K562 (cell line): Measurements from ENCODE around the gene POLE2. TPM values are rescaled to one million over a fixed set of nuclear protein-coding genes. Genes with fewer than 3 reads are reported as not detected.

Source experiments
- ATAC-seq: fragments of 200-7000 bp; cut with Tn5 transposase; 3 replicates; pipeline ENCODE4 v1.9.1; 2020; ENCODE audit warnings: moderate library complexity
- BruUV-seq: library from RNA; stranded (reverse); fragments of 400-500 nt; replicated peaks from 2 replicates; lab custom pipeline; 2021; lab: Mats Ljungman, UMichigan
- CTCF ChIA-PET: fragments of 300-600 bp; formaldehyde crosslinking; extraction: SDS; loops from one replicate; lab custom pipeline; 2021; ENCODE audit warnings: low intra/inter-chr PET ratio; lab: Yijun Ruan, JAX
- POLR2A ChIA-PET: fragments of 300-600, 350-650 bp; sonication (Branson Sonifier 250); formaldehyde crosslinking; extraction: SDS; loops from one replicate; lab custom pipeline; 2021; ENCODE audit warnings: antibody characterized with exemption, inconsistent platforms; lab: Yijun Ruan, JAX
- DNase-seq, 4 experiments: peaks; one replicate each; pipeline versions ENCODE4 v3.0.0 to v3.0.0-alpha.2; 2011 to 2018; ENCODE audit warnings: low spot score in 3 of 4, mixed read lengths in 3 of 4; ENCODE audit errors: extremely low read depth in 1 of 4
- FAIRE-seq: peaks from 2 replicates; lab custom pipeline; 2011; peaks lifted over from hg19 to GRCh38; lab: Jason Lieb, UNC
- H2AFZ ChIP-seq: 2 replicates; pipeline ENCODE4 v1.6.0; 2011; ENCODE audit warnings: low read depth, low read length, control low read depth, inconsistent platforms
- H3K27ac ChIP-seq: fragments of 200-600 bp; 3 replicates; pipeline ENCODE4 v1.8.0; 2011; ENCODE audit warnings: low read depth, mild to moderate bottlenecking, control low read depth, inconsistent platforms, low read length, moderate library complexity, mixed read lengths; ENCODE audit errors: extremely low read depth
- H3K27me3 ChIP-seq, 2 experiments: fragments of 300-600 bp in 1 of 2; 2 replicates in 1 of 2; 3 replicates in 1 of 2; pipeline versions ENCODE4 v1.6.0 to v1.8.0; 2011; ENCODE audit warnings: inconsistent platforms in 2 of 2, low read length in 2 of 2, mild to moderate bottlenecking in 1 of 2, mixed read lengths in 1 of 2, moderate library complexity in 1 of 2; ENCODE audit not compliant: control insufficient read depth in 2 of 2, insufficient read depth in 2 of 2
- H3K36me3 ChIP-seq: fragments of 300-600 bp; 3 replicates; pipeline ENCODE4 v1.8.0; 2011; ENCODE audit warnings: mild to moderate bottlenecking, low read length, inconsistent platforms; ENCODE audit not compliant: control insufficient read depth, insufficient read depth
- H3K4me1 ChIP-seq, 2 experiments: fragments of 200-600 bp in 1 of 2; replicated peaks in 1 of 2; 2 replicates in 1 of 2; 3 replicates in 1 of 2; pipeline versions ENCODE4 v1.5.1 to v1.8.0; 2011; ENCODE audit warnings: inconsistent platforms in 2 of 2, low read length in 2 of 2, mild to moderate bottlenecking in 1 of 2, mixed read lengths in 1 of 2, moderate library complexity in 1 of 2; ENCODE audit not compliant: control insufficient read depth in 2 of 2, insufficient read depth in 2 of 2
- H3K4me2 ChIP-seq: 2 replicates; pipeline ENCODE4 v1.6.1; 2011; ENCODE audit warnings: low read length, control low read depth, inconsistent platforms, mixed read lengths; ENCODE audit not compliant: insufficient read depth
- H3K4me3 ChIP-seq: fragments of 200-600 bp; sonication (generic), shearing (Covaris generic); 2 replicates; pipeline ENCODE4 v1.5.1; 2016; ENCODE audit warnings: control low read depth, inconsistent platforms
- H3K79me2 ChIP-seq: fragments of 200-600 bp; 3 replicates; pipeline ENCODE4 v1.8.0; 2011; ENCODE audit warnings: low read length, inconsistent platforms; ENCODE audit not compliant: control insufficient read depth, insufficient read depth
- H3K9ac ChIP-seq, 2 experiments: 2 replicates each; pipeline versions ENCODE4 v1.6.0 to v1.6.1; 2011; ENCODE audit warnings: low read depth in 2 of 2, low read length in 2 of 2, control low read depth in 1 of 2, inconsistent platforms in 1 of 2, mild to moderate bottlenecking in 1 of 2, mixed read lengths in 1 of 2; ENCODE audit not compliant: insufficient read depth in 1 of 2
- H3K9me1 ChIP-seq: one replicate; pipeline ENCODE4 v1.6.0; 2011; ENCODE audit warnings: inconsistent platforms, mild to moderate bottlenecking, low read length, moderate library complexity; ENCODE audit not compliant: control insufficient read depth, insufficient read depth
- H3K9me3 ChIP-seq: replicated peaks from 2 replicates; pipeline ENCODE4 v1.5.1; 2011; ENCODE audit warnings: low read depth, low read length, inconsistent platforms; ENCODE audit not compliant: control insufficient read depth, insufficient read depth
- H4K20me1 ChIP-seq: replicated peaks from 2 replicates; pipeline ENCODE4 v1.6.1; 2011; ENCODE audit warnings: low read length, inconsistent platforms, mixed read lengths; ENCODE audit not compliant: control insufficient read depth, insufficient read depth
- DLX4 ChIP-seq: fragments of 250-450 bp; sonication (Bioruptor Pico); IDR thresholded peaks from 2 replicates; pipeline ENCODE4 v1.6.1; 2021; ENCODE audit warnings: mild to moderate bottlenecking
- FIP1L1 ChIP-seq: fragments of 200-400 bp; formaldehyde crosslinking; IDR thresholded peaks from 2 replicates; pipeline ENCODE4 v1.6.1; 2018; ENCODE audit warnings: mild to moderate bottlenecking, low read depth, low read length; ENCODE audit not compliant: poor library complexity, severe bottlenecking
- HDAC8 ChIP-seq: fragments of 450-650 bp; IDR thresholded peaks from 2 replicates; pipeline ENCODE4 v1.6.1; 2016; ENCODE audit warnings: mild to moderate bottlenecking, missing genetic modification characterization, moderate library complexity, missing compliant biosample characterization
- JUN ChIP-seq, 2 experiments: sonication (generic) in 1 of 2; formaldehyde crosslinking in 1 of 2; IDR thresholded peaks; 2 replicates each; pipeline versions ENCODE4 v1.6.1 to v1.8.0; 2012 to 2022; ENCODE audit warnings: borderline replicate concordance in 2 of 2, mild to moderate bottlenecking in 2 of 2, improper control_type of control experiment in 1 of 2, low read depth in 1 of 2, low read length in 1 of 2, missing genetic modification reagents in 1 of 2
- KDM1A ChIP-seq, 2 experiments: fragments of 450-650 bp; IDR thresholded peaks; 2 replicates each; pipeline ENCODE4 v1.6.1; 2016; ENCODE audit warnings: mild to moderate bottlenecking in 2 of 2
- NR4A1 ChIP-seq, 2 experiments: fragments of 250-450 bp in 1 of 2; fragments of 450-650 bp in 1 of 2; sonication (Bioruptor Pico) in 1 of 2; IDR thresholded peaks; 2 replicates each; pipeline versions ENCODE4 v1.4.0 to v1.6.1; 2016 to 2020; ENCODE audit warnings: mild to moderate bottlenecking in 2 of 2, missing compliant biosample characterization in 1 of 2, missing genetic modification characterization in 1 of 2, moderate library complexity in 1 of 2
- SMAD4 ChIP-seq: fragments of 250-450 bp; sonication (Bioruptor Pico); conservative IDR thresholded peaks from 2 replicates; pipeline ENCODE4 v1.8.0; 2021; ENCODE audit warnings: inconsistent platforms, mild to moderate bottlenecking, moderate library complexity
- ZNF146 ChIP-seq: IDR thresholded peaks from one replicate; pipeline ENCODE4 v1.6.1; 2018; ENCODE audit warnings: missing compliant biosample characterization; ENCODE audit not compliant: unreplicated experiment
- ZNF217 ChIP-seq: sonication (generic); formaldehyde crosslinking; IDR thresholded peaks from 2 replicates; pipeline ENCODE4 v1.8.0; 2022; ENCODE audit warnings: mild to moderate bottlenecking, missing genetic modification reagents
- ZNF277 ChIP-seq: fragments of 250-450 bp; sonication (Bioruptor Pico); IDR thresholded peaks from 2 replicates; pipeline ENCODE4 v1.8.0; 2022; ENCODE audit warnings: inconsistent platforms, mild to moderate bottlenecking, moderate library complexity, borderline replicate concordance
- ZNF395 ChIP-seq: fragments of 200-800 bp; sonication (Bioruptor generic); IDR thresholded peaks from 2 replicates; pipeline ENCODE4 v1.6.1; 2017; ENCODE audit warnings: missing genetic modification characterization, missing compliant biosample characterization
- WGBS: fragments of 100-300 bp; shearing (Covaris generic); methylation state at CpG from one replicate; pipeline ENCODE4 v1.1.6; 2016; ENCODE audit warnings: low coverage, mixed read lengths; ENCODE audit not compliant: insufficient coverage; ENCODE audit errors: missing lambda C conversion rate; 5-methylcytosine and 5-hydroxymethylcytosine counted together
- in situ Hi-C: fragments of 300-500 bp; cut with MboI; formaldehyde crosslinking; loops from 4 replicates; pipeline ENCODE4 v1.15.0; 2018; ENCODE audit warnings: inconsistent platforms, mixed read lengths
- intact Hi-C: fragments of 100-400 bp; cut with micrococcal nuclease; formaldehyde crosslinking; loops from 2 replicates; pipeline ENCODE4 v1.14.2; 2022
- polyA plus RNA-seq, 8 experiments: library from polyadenylated mRNA; depleted of rRNA in 4 of 8; stranded (reverse) in 5 of 8; unstranded in 3 of 8; fragments of >200 nt; fragmentation: Nextera tagmentation in 2 of 8; fragmentation: Illumina TruSeq in 1 of 8; extraction: Ambion mirVana in 2 of 8; extraction: Trizol in 1 of 8; gene quantifications; 2 replicates each; pipeline versions ENCODE4 v1.2.1 to v1.2.3, GENCODE V29; 2011 to 2014; ENCODE audit warnings: inconsistent platforms in 1 of 8, missing spikeins in 1 of 8
- total RNA-seq, 7 experiments: library from RNA; depleted of rRNA in 6 of 7; stranded (reverse); fragments of >200 nt in 6 of 7; fragmentation: Illumina TruSeq in 2 of 7; extraction: Trizol in 2 of 7; gene quantifications; 2 replicates each; pipeline versions ENCODE4 v1.2.1 to v1.2.3, GENCODE V29; 2011 to 2021; ENCODE audit warnings: low replicate concordance in 1 of 7
- TF ChIP-seq, protein P1 (sequence below): fragments of 450-650 bp; IDR thresholded peaks from 2 replicates; pipeline ENCODE4 v1.6.1; 2016

POLE2 gene
- total and polyA plus RNA-seq, 9 of the 15 experiments (the other 6 are each of a cell fraction or from before 2014, with no cell fraction given): 30.7 to 78.4 (median 55.4) TPM

GRCh38 chr14:49598485-49599300 lies 89.3 kb downstream of the POLE2 start, which contains the start of gene LRR1:
TSS of gene LRR1 (plus strand) at chr14:49598940. CDS start at chr14:49599021, 81 bp downstream.
- H3K36me3 ChIP-seq: peaks cover 21% of the 10 kb centered on the region; the same call in 2 of the 3 replicates
- intact Hi-C loops (loop anchor here (1.0 to 2.0 kb wide), 2 partner anchors 22 to 34 kb away; partner anchors contain the start of genes MGAT2 and RPL36AL), in situ Hi-C loops (no loop called here)
- ATAC-seq (peak; percentile 74), FAIRE-seq (peak; percentile 48), DNase-seq (peak; percentile 59 to 81 (median 64))
- H3K4me2 ChIP-seq: peak within 1 kb of the TSS; percentile 88
- peaks cover 45% of the 10 kb centered on the region for H3K79me2 ChIP-seq
- H2AFZ ChIP-seq: peak within 1 kb of the TSS; percentile 86
- POLR2A ChIA-PET: interaction anchor here (0.6 to 2.4 kb wide), 8 partner anchors 13 to 246 kb away, joined by 3 to 16 read pairs (median 4); partner anchors contain the start of genes MGAT2, RPL36AL and RPS29
- CTCF ChIA-PET: interaction anchor here (2.4 kb wide), 1 partner anchor 12 kb away, joined by 6 read pairs; no protein-coding TSS in a partner anchor
- H3K9me1 ChIP-seq: no peaks in the 10 kb centered on the region
- peaks cover 12 to 25% of the 10 kb centered on the region in 2 experiments for H3K4me1 ChIP-seq
- H3K27ac ChIP-seq: peak within 1 kb of the TSS; percentile 96
- WGBS: under 1% methylated on average over 41 of the region's 77 CpGs
- peak within 1 kb of the TSS; percentile 92 to 100 for H3K9ac ChIP-seq
- no peaks in the 10 kb centered on the region for H4K20me1 ChIP-seq
- peak within 1 kb of the TSS; percentile 53 for H3K4me3 ChIP-seq
- BruUV-seq: no TSS peak
- H3K27me3 ChIP-seq: no peaks in the 10 kb centered on the region
- H3K9me3 ChIP-seq: no peaks in the 10 kb centered on the region
- TF ChIP-seq JUN (IDR thresholded peaks at IDR 0.05; ENCODE audit: borderline replicate concordance, low read depth, low read length) (no peak; the same call in 1 of the 2 replicates), JUN (CRISPR knock-in tag; IDR thresholded peaks at IDR 0.05; ENCODE audit: borderline replicate concordance) (0 out of 2 replicates have a peak, but pooled peaks have one; percentile 35), ZNF146 (no peak), ZNF217 (CRISPR knock-in tag) (no peak), SMAD4 (CRISPR knock-in tag) (peak; percentile 23; the same call in 1 of the 2 replicates), HDAC8 (no peak), DLX4 (CRISPR knock-in tag) (no peak), NR4A1 (CRISPR knock-in tag; IDR thresholded peaks at IDR 0.05) (no peak), NR4A1 (tag; IDR thresholded peaks at IDR 0.05) (no peak), KDM1A (IDR thresholded peaks at IDR 0.05) (no peak), ZNF395 (CRISPR knock-in tag) (peak; percentile 73), FIP1L1 (peak; percentile 77), ZNF277 (CRISPR knock-in tag) (no peak)
- TF ChIP-seq, protein P1, sequence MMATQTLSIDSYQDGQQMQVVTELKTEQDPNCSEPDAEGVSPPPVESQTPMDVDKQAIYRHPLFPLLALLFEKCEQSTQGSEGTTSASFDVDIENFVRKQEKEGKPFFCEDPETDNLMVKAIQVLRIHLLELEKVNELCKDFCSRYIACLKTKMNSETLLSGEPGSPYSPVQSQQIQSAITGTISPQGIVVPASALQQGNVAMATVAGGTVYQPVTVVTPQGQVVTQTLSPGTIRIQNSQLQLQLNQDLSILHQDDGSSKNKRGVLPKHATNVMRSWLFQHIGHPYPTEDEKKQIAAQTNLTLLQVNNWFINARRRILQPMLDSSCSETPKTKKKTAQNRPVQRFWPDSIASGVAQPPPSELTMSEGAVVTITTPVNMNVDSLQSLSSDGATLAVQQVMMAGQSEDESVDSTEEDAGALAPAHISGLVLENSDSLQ: peak; percentile 81
